SK-N-SH treated with all-trans-retinoic acid at 6 μM for 48 hours (cell line): ENCODE data around the gene CST3.

ENCODE experiments used
- ATAC-seq: fragments of 200-7000 bp; cut with Tn5 transposase; 3 replicates; pipeline ENCODE4 v1.9.1; 2020; ENCODE audit warnings: mild to moderate bottlenecking, moderate library complexity
- ARNTL ChIP-seq: fragments of 450-650 bp; formaldehyde crosslinking; IDR thresholded peaks from 2 replicates; pipeline ENCODE4 v1.5.0; 2020; ENCODE audit warnings: low read depth, mild to moderate bottlenecking, moderate library complexity, borderline replicate concordance
- BACH2 ChIP-seq: fragments of 250-450 bp; sonication (Bioruptor Pico); IDR thresholded peaks from 2 replicates; pipeline ENCODE4 v1.9.0; 2021; ENCODE audit warnings: mild to moderate bottlenecking, borderline replicate concordance
- CSDC2 ChIP-seq: fragments of 250-450 bp; sonication (Bioruptor Pico); IDR thresholded peaks from 2 replicates; pipeline ENCODE4 v1.5.0; 2020; ENCODE audit warnings: mild to moderate bottlenecking, moderate library complexity
- ESRRG ChIP-seq: fragments of 250-450 bp; sonication (Bioruptor Pico); IDR thresholded peaks from 2 replicates; pipeline ENCODE4 v1.6.1; 2021; ENCODE audit warnings: mild to moderate bottlenecking
- GLIS3 ChIP-seq: fragments of 250-450 bp; sonication (Bioruptor Pico); IDR thresholded peaks from 2 replicates; pipeline ENCODE4 v1.5.0; 2020; ENCODE audit warnings: mild to moderate bottlenecking, moderate library complexity
- ISL1 ChIP-seq: fragments of 250-450 bp; sonication (Bioruptor Pico); IDR thresholded peaks from 2 replicates; pipeline ENCODE4 v2.1.2; 2022; ENCODE audit warnings: mild to moderate bottlenecking, moderate library complexity
- RARB ChIP-seq: fragments of 250-450 bp; sonication (Bioruptor Pico); IDR thresholded peaks from 2 replicates; pipeline ENCODE4 v1.8.0; 2021; ENCODE audit warnings: mild to moderate bottlenecking, moderate library complexity
- SNAI2 ChIP-seq: fragments of 250-450 bp; sonication (Bioruptor Pico); IDR thresholded peaks from 2 replicates; pipeline ENCODE4 v1.5.0; 2020; ENCODE audit warnings: mild to moderate bottlenecking, moderate library complexity
- TCF4 ChIP-seq: fragments of 250-450 bp; sonication (Bioruptor Pico); IDR thresholded peaks from 2 replicates; pipeline ENCODE4 v1.8.0; 2021; ENCODE audit warnings: mild to moderate bottlenecking, moderate library complexity, borderline replicate concordance
- TOX ChIP-seq: fragments of 250-450 bp; sonication (Bioruptor Pico); IDR thresholded peaks from 2 replicates; pipeline ENCODE4 v1.8.0; 2021; ENCODE audit warnings: mild to moderate bottlenecking, moderate library complexity, borderline replicate concordance
- ZC3H10 ChIP-seq: fragments of 250-450 bp; sonication (Bioruptor Pico); IDR thresholded peaks from 2 replicates; pipeline ENCODE4 v1.5.1; 2021; ENCODE audit warnings: mild to moderate bottlenecking, moderate library complexity
- ZFP3 ChIP-seq: fragments of 250-450 bp; sonication (Bioruptor Pico); IDR thresholded peaks from 2 replicates; pipeline ENCODE4 v1.5.0; 2020; ENCODE audit warnings: mild to moderate bottlenecking, moderate library complexity
- ZNF565 ChIP-seq: fragments of 450-650 bp; formaldehyde crosslinking; conservative IDR thresholded peaks from 2 replicates; pipeline ENCODE4 v1.5.0; 2020; ENCODE audit warnings: low read depth, mild to moderate bottlenecking, moderate library complexity
- ZNF70 ChIP-seq: fragments of 450-650 bp; formaldehyde crosslinking; IDR thresholded peaks from 2 replicates; pipeline ENCODE4 v1.5.0; 2020; ENCODE audit warnings: mild to moderate bottlenecking, moderate library complexity
- ZNF8 ChIP-seq: fragments of 450-650 bp; formaldehyde crosslinking; IDR thresholded peaks from 2 replicates; pipeline ENCODE4 v1.5.0; 2020; ENCODE audit warnings: mild to moderate bottlenecking, moderate library complexity
- TF ChIP-seq, protein P1 (sequence below): fragments of 250-450 bp; sonication (Bioruptor Pico); IDR thresholded peaks from 2 replicates; pipeline ENCODE4 v1.5.0; 2020; ENCODE audit warnings: mild to moderate bottlenecking, moderate library complexity
- TF ChIP-seq, protein P2 (sequence below): fragments of 250-450 bp; sonication (Bioruptor Pico); IDR thresholded peaks from 2 replicates; pipeline ENCODE4 v1.8.0; 2021; ENCODE audit warnings: low read depth, mild to moderate bottlenecking, moderate library complexity, borderline replicate concordance
- TF ChIP-seq, protein P3 (sequence below): fragments of 250-450 bp; sonication (Bioruptor Pico); IDR thresholded peaks from 2 replicates; pipeline ENCODE4 v1.5.1; 2020; ENCODE audit warnings: low read depth, mild to moderate bottlenecking, moderate library complexity

The CST3 gene

DNA sequence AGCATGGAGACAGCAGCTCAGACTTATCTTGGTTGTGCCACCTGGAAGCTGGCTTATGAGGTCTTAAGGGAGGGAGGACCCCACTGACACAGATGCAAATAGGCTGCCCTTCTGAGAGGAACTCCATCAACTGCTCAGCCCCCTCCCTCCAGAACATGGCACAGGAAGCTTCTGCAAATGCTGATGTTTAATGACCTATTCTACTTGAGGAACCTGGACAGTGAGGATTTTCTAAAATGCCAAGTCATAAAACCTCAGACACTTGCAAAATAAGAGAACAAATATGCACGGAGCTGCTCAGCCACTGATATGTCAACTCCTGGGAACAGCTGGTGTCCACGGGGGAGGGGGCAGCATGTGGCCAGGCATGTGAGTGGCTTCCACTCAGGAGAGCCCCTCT is 35.5 kb downstream of the CST3 start:
- ATAC-seq, result no peak
- no peak for TF ChIP-seq CSDC2 (CRISPR knock-in tag)
- no peak for TF ChIP-seq ZFP3 (CRISPR knock-in tag)
- TF ChIP-seq ZC3H10 (CRISPR knock-in tag), result no peak
- TF ChIP-seq, protein P1, sequence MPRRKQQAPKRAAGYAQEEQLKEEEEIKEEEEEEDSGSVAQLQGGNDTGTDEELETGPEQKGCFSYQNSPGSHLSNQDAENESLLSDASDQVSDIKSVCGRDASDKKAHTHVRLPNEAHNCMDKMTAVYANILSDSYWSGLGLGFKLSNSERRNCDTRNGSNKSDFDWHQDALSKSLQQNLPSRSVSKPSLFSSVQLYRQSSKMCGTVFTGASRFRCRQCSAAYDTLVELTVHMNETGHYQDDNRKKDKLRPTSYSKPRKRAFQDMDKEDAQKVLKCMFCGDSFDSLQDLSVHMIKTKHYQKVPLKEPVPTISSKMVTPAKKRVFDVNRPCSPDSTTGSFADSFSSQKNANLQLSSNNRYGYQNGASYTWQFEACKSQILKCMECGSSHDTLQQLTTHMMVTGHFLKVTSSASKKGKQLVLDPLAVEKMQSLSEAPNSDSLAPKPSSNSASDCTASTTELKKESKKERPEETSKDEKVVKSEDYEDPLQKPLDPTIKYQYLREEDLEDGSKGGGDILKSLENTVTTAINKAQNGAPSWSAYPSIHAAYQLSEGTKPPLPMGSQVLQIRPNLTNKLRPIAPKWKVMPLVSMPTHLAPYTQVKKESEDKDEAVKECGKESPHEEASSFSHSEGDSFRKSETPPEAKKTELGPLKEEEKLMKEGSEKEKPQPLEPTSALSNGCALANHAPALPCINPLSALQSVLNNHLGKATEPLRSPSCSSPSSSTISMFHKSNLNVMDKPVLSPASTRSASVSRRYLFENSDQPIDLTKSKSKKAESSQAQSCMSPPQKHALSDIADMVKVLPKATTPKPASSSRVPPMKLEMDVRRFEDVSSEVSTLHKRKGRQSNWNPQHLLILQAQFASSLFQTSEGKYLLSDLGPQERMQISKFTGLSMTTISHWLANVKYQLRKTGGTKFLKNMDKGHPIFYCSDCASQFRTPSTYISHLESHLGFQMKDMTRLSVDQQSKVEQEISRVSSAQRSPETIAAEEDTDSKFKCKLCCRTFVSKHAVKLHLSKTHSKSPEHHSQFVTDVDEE (CRISPR knock-in tag), result no peak
- TF ChIP-seq ZNF8 (CRISPR knock-in tag), result no peak
- TF ChIP-seq TCF4 (CRISPR knock-in tag), result no peak
- TF ChIP-seq TOX (CRISPR knock-in tag), result no peak

DNA sequence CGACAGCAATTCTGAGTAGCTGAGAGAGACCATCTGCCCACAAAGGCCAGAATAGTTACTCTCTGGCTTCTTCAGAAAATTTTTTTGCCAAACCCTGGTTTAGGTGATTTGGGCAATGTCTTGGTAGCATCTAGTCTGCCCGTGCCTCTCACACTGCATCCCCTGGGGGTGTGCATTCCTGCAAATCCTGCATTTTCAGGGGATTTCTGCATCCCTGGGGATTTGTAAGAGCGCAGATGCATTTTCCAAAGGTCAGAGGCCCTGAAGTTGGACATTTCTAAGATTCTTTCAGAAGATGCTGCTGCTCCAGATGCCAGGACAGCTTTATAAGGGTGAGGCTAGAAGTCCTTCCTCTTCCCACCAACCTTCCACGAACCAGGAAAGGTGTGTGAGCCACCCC is 36.0 kb downstream of the CST3 start:
- ATAC-seq, result no peak

DNA sequence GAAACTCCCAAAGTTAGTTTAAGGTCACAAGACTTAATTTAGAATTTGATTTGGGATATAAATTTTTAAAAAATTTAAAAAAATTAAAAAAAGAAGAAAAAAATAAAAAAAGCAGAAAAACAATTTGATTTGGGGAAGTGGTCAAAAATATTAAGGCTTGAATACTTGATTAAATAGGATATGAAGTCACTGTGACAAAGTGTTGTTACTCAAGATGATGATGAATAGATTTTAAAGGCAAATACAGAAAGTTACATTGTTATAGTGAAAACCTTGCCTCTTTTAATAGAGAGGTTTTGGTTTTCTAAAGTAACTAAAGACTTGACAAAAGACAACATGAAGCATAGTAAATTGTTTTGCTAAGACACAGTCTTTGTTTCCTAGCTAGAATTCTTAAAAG is 39.3 kb downstream of the CST3 start:
- TF ChIP-seq RARB (CRISPR knock-in tag), result no peak
- TF ChIP-seq, protein P1 (CRISPR knock-in tag), result no peak
- no peak for TF ChIP-seq ISL1
- TF ChIP-seq ZNF8 (CRISPR knock-in tag), result no peak
- TF ChIP-seq GLIS3 (CRISPR knock-in tag), result no peak
- TF ChIP-seq ZFP3 (CRISPR knock-in tag), result no peak
- TF ChIP-seq ZC3H10 (CRISPR knock-in tag), result no peak
- no peak for TF ChIP-seq TOX (CRISPR knock-in tag)
- TF ChIP-seq SNAI2 (CRISPR knock-in tag), result no peak
- no peak for TF ChIP-seq ESRRG (CRISPR knock-in tag)
- TF ChIP-seq ZNF70 (CRISPR knock-in tag), result no peak
- TF ChIP-seq ARNTL (CRISPR knock-in tag), result no peak
- TF ChIP-seq, protein P2, sequence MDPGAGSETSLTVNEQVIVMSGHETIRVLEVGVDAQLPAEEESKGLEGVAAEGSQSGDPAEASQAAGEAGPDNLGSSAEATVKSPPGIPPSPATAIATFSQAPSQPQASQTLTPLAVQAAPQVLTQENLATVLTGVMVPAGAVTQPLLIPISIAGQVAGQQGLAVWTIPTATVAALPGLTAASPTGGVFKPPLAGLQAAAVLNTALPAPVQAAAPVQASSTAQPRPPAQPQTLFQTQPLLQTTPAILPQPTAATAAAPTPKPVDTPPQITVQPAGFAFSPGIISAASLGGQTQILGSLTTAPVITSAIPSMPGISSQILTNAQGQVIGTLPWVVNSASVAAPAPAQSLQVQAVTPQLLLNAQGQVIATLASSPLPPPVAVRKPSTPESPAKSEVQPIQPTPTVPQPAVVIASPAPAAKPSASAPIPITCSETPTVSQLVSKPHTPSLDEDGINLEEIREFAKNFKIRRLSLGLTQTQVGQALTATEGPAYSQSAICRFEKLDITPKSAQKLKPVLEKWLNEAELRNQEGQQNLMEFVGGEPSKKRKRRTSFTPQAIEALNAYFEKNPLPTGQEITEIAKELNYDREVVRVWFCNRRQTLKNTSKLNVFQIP (CRISPR knock-in tag), result no peak
- TF ChIP-seq BACH2 (CRISPR knock-in tag), result no peak
- TF ChIP-seq, all 23 proteins: peak for 0
- no peak for ATAC-seq

More for the DNA sequence above, 36.0 kb downstream of the CST3 start:
- TF ChIP-seq, protein P3, sequence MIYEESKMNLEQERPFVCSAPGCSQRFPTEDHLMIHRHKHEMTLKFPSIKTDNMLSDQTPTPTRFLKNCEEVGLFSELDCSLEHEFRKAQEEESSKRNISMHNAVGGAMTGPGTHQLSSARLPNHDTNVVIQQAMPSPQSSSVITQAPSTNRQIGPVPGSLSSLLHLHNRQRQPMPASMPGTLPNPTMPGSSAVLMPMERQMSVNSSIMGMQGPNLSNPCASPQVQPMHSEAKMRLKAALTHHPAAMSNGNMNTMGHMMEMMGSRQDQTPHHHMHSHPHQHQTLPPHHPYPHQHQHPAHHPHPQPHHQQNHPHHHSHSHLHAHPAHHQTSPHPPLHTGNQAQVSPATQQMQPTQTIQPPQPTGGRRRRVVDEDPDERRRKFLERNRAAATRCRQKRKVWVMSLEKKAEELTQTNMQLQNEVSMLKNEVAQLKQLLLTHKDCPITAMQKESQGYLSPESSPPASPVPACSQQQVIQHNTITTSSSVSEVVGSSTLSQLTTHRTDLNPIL (CRISPR knock-in tag), result no peak

DNA sequence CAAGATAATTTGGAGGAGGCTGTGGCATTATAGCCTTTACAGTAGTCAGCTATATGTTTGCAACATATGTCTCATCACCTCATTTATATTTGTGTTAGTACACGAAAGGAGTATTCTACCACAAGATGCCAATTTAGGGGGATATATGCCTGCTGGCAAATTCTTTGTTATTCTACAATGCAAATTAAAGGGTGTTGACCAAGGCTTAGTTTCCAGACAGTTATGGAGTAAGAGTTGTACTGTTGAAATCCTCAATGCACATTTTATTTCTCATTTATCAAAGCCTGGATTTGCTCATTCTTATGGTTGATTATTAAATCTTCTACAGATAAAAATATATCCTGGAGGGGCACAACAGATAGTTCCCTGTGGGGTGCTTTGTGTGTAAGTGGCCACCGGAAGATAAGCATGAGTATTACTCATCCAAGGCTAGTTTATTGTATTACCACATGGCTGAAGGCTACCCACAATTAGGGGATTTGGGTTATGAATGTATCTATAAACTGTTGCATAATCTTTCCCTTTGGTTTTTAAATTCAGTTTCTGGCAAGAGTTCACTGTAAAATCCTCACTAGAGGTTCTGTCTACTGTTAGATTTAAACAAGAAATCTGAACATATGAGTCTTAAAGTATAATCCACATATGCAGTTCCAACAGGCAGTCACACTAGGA is 41.0 kb downstream of the CST3 start:
- no peak for ATAC-seq
- TF ChIP-seq ZNF565 (CRISPR knock-in tag), result no peak
- TF ChIP-seq, protein P1 (CRISPR knock-in tag), result no peak
- no peak for TF ChIP-seq GLIS3 (CRISPR knock-in tag)
- TF ChIP-seq SNAI2 (CRISPR knock-in tag), result no peak
- TF ChIP-seq, all 23 proteins: peak for 0
